ENCODE data around the gene KCNK3. TPM values are rescaled to one million over a fixed set of nuclear protein-coding genes. Genes with fewer than 3 reads are reported as not detected.

KCNK3 gene
- total RNA-seq, 2 experiments from 2014 or later, result not detected

GRCh38 chr2:26767894-26768487, 75.5 kb downstream of the KCNK3 start:
- BruUV-seq (replicated peaks), result no TSS peak
- DNase-seq (ENCODE audit: low spot score), result no peak
- Histone ChIP-seq H3K36me3 (ENCODE audit: insufficient read depth, low read length) (no peaks in the 10 kb centered on the region; the same call in 1 of the 2 replicates), H3K9me2 (ENCODE audit: insufficient read depth, low read length) (no peaks in the 10 kb centered on the region), H3K4me1 (ENCODE audit: insufficient read depth, low read length, poor library complexity, severe bottlenecking) (peaks cover 11% of the 10 kb centered on the region), H3K9me3 (ENCODE audit: low read length) (no peaks in the 10 kb centered on the region), H3K4me2 (ENCODE audit: low read length) (no peak overlapping the region), H3K79me2 (ENCODE audit: insufficient read depth, low read depth, low read length) (peaks cover 3% of the 10 kb centered on the region; the same call in 1 of the 2 replicates), H2AFZ (ENCODE audit: low read length) (no peak overlapping the region), H4K20me1 (ENCODE audit: insufficient read depth, low read length) (no peaks in the 10 kb centered on the region), H3K27ac (ENCODE audit: low read depth, low read length, poor library complexity, severe bottlenecking) (no peak overlapping the region), H3K4me3 (ENCODE audit: low read depth, low read length, poor library complexity, severe bottlenecking) (no peak overlapping the region)
- TF ChIP-seq CTCF (conservative IDR thresholded peaks at IDR 0.05; ENCODE audit: low read length) (no peak), EZH2phosphoT487 (IDR thresholded peaks at IDR 0.05; ENCODE audit: borderline replicate concordance, low read depth, low read length) (no peak)
- CTCF ChIA-PET (ENCODE audit: unreplicated experiment), result no interaction called here
- POLR2A ChIA-PET, result interaction anchor here (0.5 kb wide), 1 partner anchor 1010 kb away, joined by 3 read pairs; no protein-coding TSS in a partner anchor
- intact Hi-C loops (cut with micrococcal nuclease; ENCODE audit: unreplicated experiment), result no loop called here

GRCh38 chr2:26768759-26769088, 76.2 kb downstream of the KCNK3 start:
- Histone ChIP-seq H3K9me3 (ENCODE audit: low read length) (no peaks in the 10 kb centered on the region), H3K79me2 (ENCODE audit: insufficient read depth, low read depth, low read length) (peaks cover 3% of the 10 kb centered on the region; the same call in 1 of the 2 replicates), H3K27ac (ENCODE audit: low read depth, low read length, poor library complexity, severe bottlenecking) (no peak overlapping the region), H3K4me3 (ENCODE audit: low read depth, low read length, poor library complexity, severe bottlenecking) (no peak overlapping the region), H3K4me1 (ENCODE audit: insufficient read depth, low read length, poor library complexity, severe bottlenecking) (peaks cover 11% of the 10 kb centered on the region), H4K20me1 (ENCODE audit: insufficient read depth, low read length) (no peaks in the 10 kb centered on the region), H3K4me2 (ENCODE audit: low read length) (no peak overlapping the region), H3K36me3 (ENCODE audit: insufficient read depth, low read length) (no peaks in the 10 kb centered on the region; the same call in 1 of the 2 replicates), H2AFZ (ENCODE audit: low read length) (no peak overlapping the region), H3K9me2 (ENCODE audit: insufficient read depth, low read length) (no peaks in the 10 kb centered on the region)
- DNase-seq (ENCODE audit: low spot score), result no peak
- intact Hi-C loops (cut with micrococcal nuclease; ENCODE audit: unreplicated experiment), result no loop called here
- CTCF ChIA-PET (ENCODE audit: unreplicated experiment), result no interaction called here
- no TSS peak for BruUV-seq (replicated peaks)
- POLR2A ChIA-PET, result interaction anchor here (0.5 kb wide), 1 partner anchor 1009 kb away, joined by 3 read pairs; no protein-coding TSS in a partner anchor
- no peak for TF ChIP-seq EZH2phosphoT487 (IDR thresholded peaks at IDR 0.05; ENCODE audit: borderline replicate concordance, low read depth, low read length)

- H3K4me2 ChIP-seq (ENCODE audit: low read length), result no peak overlapping the region
- TF ChIP-seq EZH2phosphoT487 (IDR thresholded peaks at IDR 0.05; ENCODE audit: borderline replicate concordance, low read depth, low read length) (no peak), CTCF (conservative IDR thresholded peaks at IDR 0.05; ENCODE audit: low read length) (no peak)
- ChIA-PET CTCF (ENCODE audit: unreplicated experiment) (no interaction called here), POLR2A (no interaction called here)
- H3K36me3 ChIP-seq (ENCODE audit: insufficient read depth, low read length), result no peaks in the 10 kb centered on the region; the same call in 1 of the 2 replicates
- DNase-seq (ENCODE audit: low spot score), result no peak
- H3K9me3 ChIP-seq (ENCODE audit: low read length), result no peaks in the 10 kb centered on the region
- H3K79me2 ChIP-seq (ENCODE audit: insufficient read depth, low read depth, low read length), result peaks cover 3% of the 10 kb centered on the region; the same call in 1 of the 2 replicates
- BruUV-seq (replicated peaks), result no TSS peak
- no peaks in the 10 kb centered on the region for H3K9me2 ChIP-seq (ENCODE audit: insufficient read depth, low read length)
- intact Hi-C loops (cut with micrococcal nuclease; ENCODE audit: unreplicated experiment), result no loop called here
- H4K20me1 ChIP-seq (ENCODE audit: insufficient read depth, low read length), result no peaks in the 10 kb centered on the region
- no peak overlapping the region for H2AFZ ChIP-seq (ENCODE audit: low read length)
- peaks cover 11% of the 10 kb centered on the region for H3K4me1 ChIP-seq (ENCODE audit: insufficient read depth, low read length, poor library complexity, severe bottlenecking)
- no peak overlapping the region for H3K27ac ChIP-seq (ENCODE audit: low read depth, low read length, poor library complexity, severe bottlenecking)
- no peak overlapping the region for H3K4me3 ChIP-seq (ENCODE audit: low read depth, low read length, poor library complexity, severe bottlenecking)
Observed at GRCh38 chr2:26769089-26769761, 76.7 kb downstream of the KCNK3 start.
